Activated naive CD4-positive, alpha-beta T cell treated with anti-CD3 and anti-CD28 coated beads, Interleukin-2, amount 50 U/mL, for 72 hours (primary cell): Measurements from ENCODE around the gene ZBTB16. TPM values are rescaled to one million over a fixed set of nuclear protein-coding genes. Genes with fewer than 3 reads are reported as not detected.
A peak's percentile ranks its signal among the peaks of the same experiment; 100 is the strongest.
"Not testable (repeated sequence)": the region's sequence is repeated elsewhere in the genome, so short reads cannot be mapped to it uniquely, and the experiment has no call there.

Source experiments
- ATAC-seq, 2 donors: fragments of 150-1000 bp; cut with Tn5 transposase; 2 replicates each; pipeline ENCODE4 v1.10.0; 2021; ENCODE audit warnings: mild to moderate bottlenecking in 2 of 2, moderate library complexity in 2 of 2
- DNase-seq, 2 donors: peaks; one replicate each; pipeline ENCODE4 v3.0.0; 2021 to 2022; ENCODE audit warnings: low spot score in 2 of 2
- H3K27ac Mint-ChIP-seq, 2 donors: one replicate each; pipeline ENCODE4 v1.8.0; 2022; ENCODE audit warnings: mild to moderate bottlenecking in 2 of 2, mixed read lengths in 2 of 2
- H3K36me3 Mint-ChIP-seq, 2 donors: one replicate each; pipeline ENCODE4 v1.8.0; 2022; ENCODE audit warnings: mixed read lengths in 2 of 2
- H3K9me3 Mint-ChIP-seq, 2 donors: one replicate each; pipeline ENCODE4 v1.8.0; 2022; ENCODE audit warnings: mixed read lengths in 2 of 2
- total RNA-seq, 2 donors: library from RNA; stranded (reverse); gene quantifications; one replicate each; pipeline ENCODE4 v1.2.3, GENCODE V29; 2022

ZBTB16 gene
- total RNA-seq, 2 donors from 2014 or later, result 0.99 to 3.1 TPM

GRCh38 chr11:114036147-114036811, 23.2 kb upstream of the ZBTB16 start:
- ATAC-seq (peak; percentile 85 to 89), DNase-seq (peak; percentile 44 to 62)
- Mint-ChIP-seq H3K36me3 (no peaks in the 10 kb centered on the region), H3K27ac (no peak overlapping the region), H3K9me3 (no peaks in the 10 kb centered on the region)

GRCh38 chr11:114036958-114037357, 22.6 kb upstream of the ZBTB16 start:
- no peak for DNase-seq
- ATAC-seq, result no peak
- Mint-ChIP-seq H3K27ac (no peak overlapping the region), H3K9me3 (no peaks in the 10 kb centered on the region), H3K36me3 (no peaks in the 10 kb centered on the region)

- DNase-seq (no peak), ATAC-seq (no peak)
- Mint-ChIP-seq H3K9me3 (no peaks in the 10 kb centered on the region), H3K36me3 (no peaks in the 10 kb centered on the region), H3K27ac (no peak overlapping the region)
These were observed 20.0 kb upstream of the ZBTB16 start for GRCh38 chr11:114039551-114039950.

- ATAC-seq (no peak), DNase-seq (no peak)
- Mint-ChIP-seq H3K36me3 (no peaks in the 10 kb centered on the region), H3K9me3 (no peaks in the 10 kb centered on the region), H3K27ac (no peak overlapping the region)
These were observed 18.8 kb upstream of the ZBTB16 start for GRCh38 chr11:114040706-114041211.

GRCh38 chr11:114042234-114042633, 17.3 kb upstream of the ZBTB16 start:
- ATAC-seq (no peak), DNase-seq (no peak)
- H3K27ac Mint-ChIP-seq, result no peak overlapping the region
- no peaks in the 10 kb centered on the region for H3K36me3 Mint-ChIP-seq
- H3K9me3 Mint-ChIP-seq, result no peaks in the 10 kb centered on the region

GRCh38 chr11:114044042-114044871, 15.3 kb upstream of the ZBTB16 start:
- Mint-ChIP-seq H3K36me3 (no peaks in the 10 kb centered on the region), H3K9me3 (no peaks in the 10 kb centered on the region), H3K27ac (peak overlapping the region in 1 of 2 donors; percentile 14)
- ATAC-seq (no peak), DNase-seq (no peak)

- DNase-seq (no peak), ATAC-seq (no peak)
- H3K27ac Mint-ChIP-seq, result no peak overlapping the region
- H3K36me3 Mint-ChIP-seq, result no peaks in the 10 kb centered on the region
- H3K9me3 Mint-ChIP-seq, result no peaks in the 10 kb centered on the region
These were observed 12.2 kb upstream of the ZBTB16 start for GRCh38 chr11:114047327-114047726.

- H3K27ac Mint-ChIP-seq, result no peak overlapping the region
- H3K36me3 Mint-ChIP-seq, result no peaks in the 10 kb centered on the region
- DNase-seq, result no peak
- no peak for ATAC-seq
- no peaks in the 10 kb centered on the region for H3K9me3 Mint-ChIP-seq
These were observed 10.5 kb upstream of the ZBTB16 start for GRCh38 chr11:114049050-114049449.

GRCh38 chr11:114049766-114050165, 9.7 kb upstream of the ZBTB16 start:
- DNase-seq, H3K36me3 Mint-ChIP-seq, ATAC-seq, H3K27ac Mint-ChIP-seq, H3K9me3 Mint-ChIP-seq: not testable (repeated sequence)

- ATAC-seq (no peak), DNase-seq (no peak)
- H3K36me3 Mint-ChIP-seq, result no peaks in the 10 kb centered on the region
- no peaks in the 10 kb centered on the region for H3K9me3 Mint-ChIP-seq
- H3K27ac Mint-ChIP-seq, result no peak overlapping the region
These were observed 9.1 kb upstream of the ZBTB16 start for GRCh38 chr11:114050258-114050927.

- Mint-ChIP-seq H3K9me3 (no peaks in the 10 kb centered on the region), H3K36me3 (no peaks in the 10 kb centered on the region), H3K27ac (no peak overlapping the region)
- DNase-seq (no peak), ATAC-seq (no peak)
These were observed 8.0 kb upstream of the ZBTB16 start for GRCh38 chr11:114051558-114051957.

GRCh38 chr11:114052160-114052559, 7.4 kb upstream of the ZBTB16 start:
- ATAC-seq (no peak), DNase-seq (no peak)
- Mint-ChIP-seq H3K9me3 (no peaks in the 10 kb centered on the region), H3K36me3 (no peaks in the 10 kb centered on the region), H3K27ac (no peak overlapping the region)

- no peaks in the 10 kb centered on the region for H3K36me3 Mint-ChIP-seq
- DNase-seq, result no peak
- no peaks in the 10 kb centered on the region for H3K9me3 Mint-ChIP-seq
- no peak for ATAC-seq
- H3K27ac Mint-ChIP-seq, result no peak overlapping the region
These were observed 6.1 kb upstream of the ZBTB16 start for GRCh38 chr11:114053406-114053805.

GRCh38 chr11:114054806-114055205, 4.7 kb upstream of the ZBTB16 start:
- DNase-seq (no peak), ATAC-seq (no peak)
- no peaks in the 10 kb centered on the region for H3K36me3 Mint-ChIP-seq
- no peak overlapping the region for H3K27ac Mint-ChIP-seq
- H3K9me3 Mint-ChIP-seq, result no peaks in the 10 kb centered on the region

GRCh38 chr11:114056409-114056808, 3.1 kb upstream of the ZBTB16 start:
- H3K9me3 Mint-ChIP-seq, result no peaks in the 10 kb centered on the region
- DNase-seq, result no peak
- H3K27ac Mint-ChIP-seq, result no peak overlapping the region
- no peak for ATAC-seq
- no peaks in the 10 kb centered on the region for H3K36me3 Mint-ChIP-seq

GRCh38 chr11:114057147-114057546, 2.4 kb upstream of the ZBTB16 start:
- no peaks in the 10 kb centered on the region for H3K9me3 Mint-ChIP-seq
- H3K27ac Mint-ChIP-seq, result no peak overlapping the region
- ATAC-seq (no peak), DNase-seq (no peak)
- H3K36me3 Mint-ChIP-seq, result no peaks in the 10 kb centered on the region

- no peak for DNase-seq
- Mint-ChIP-seq H3K27ac (no peak overlapping the region), H3K36me3 (no peaks in the 10 kb centered on the region), H3K9me3 (no peaks in the 10 kb centered on the region)
- ATAC-seq, result no peak
These were observed 1.9 kb upstream of the ZBTB16 start for GRCh38 chr11:114057605-114058004.
